Measurements from ENCODE around the gene EIF4G1.

The EIF4G1 gene

DNA sequence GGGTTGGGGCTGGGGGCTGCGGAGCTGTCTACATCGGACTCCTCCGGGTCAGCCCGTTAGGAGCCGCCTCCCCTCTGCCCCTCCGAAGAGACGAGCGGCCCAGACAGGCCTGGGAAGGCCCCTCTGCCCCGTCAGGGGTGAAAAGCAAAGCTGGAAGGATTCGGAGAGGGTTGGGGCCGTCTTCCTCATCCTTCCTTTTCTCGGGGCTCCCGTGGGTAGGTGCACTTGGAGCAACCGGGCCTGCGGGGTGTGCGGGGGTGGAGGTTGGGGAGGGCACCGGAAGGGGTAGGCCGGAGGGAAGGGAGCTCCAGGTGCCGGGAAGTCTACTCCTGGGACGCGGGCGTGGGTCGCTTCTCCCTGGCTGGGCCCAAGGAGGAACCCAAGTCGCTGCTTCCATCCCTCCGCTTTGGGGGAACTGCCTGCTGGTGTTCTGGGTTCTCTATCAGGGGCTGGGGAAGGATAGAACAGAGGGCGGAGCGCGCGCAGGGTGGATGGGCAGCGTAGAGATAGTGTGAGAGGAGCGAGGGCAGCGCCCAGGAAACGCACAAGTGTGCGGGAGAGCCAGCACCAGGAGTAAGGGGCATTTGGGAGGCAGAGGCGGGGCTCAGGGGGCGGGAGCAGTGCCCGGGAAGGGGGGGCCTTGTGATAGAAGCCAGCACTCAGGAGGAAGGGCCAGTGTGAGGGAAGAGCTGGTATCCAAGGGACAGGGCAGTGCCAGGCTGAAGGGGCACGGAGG is 47.7 kb downstream of the EIF4G1 start:
- TF ChIP-seq CTCF (IDR thresholded peaks at IDR 0.05): no peak

- TF ChIP-seq CTCF (IDR thresholded peaks at IDR 0.05): peak; percentile 59
These were observed 48.5 kb downstream of the EIF4G1 start for GRCh38 chr3:184362668-184363546.

DNA sequence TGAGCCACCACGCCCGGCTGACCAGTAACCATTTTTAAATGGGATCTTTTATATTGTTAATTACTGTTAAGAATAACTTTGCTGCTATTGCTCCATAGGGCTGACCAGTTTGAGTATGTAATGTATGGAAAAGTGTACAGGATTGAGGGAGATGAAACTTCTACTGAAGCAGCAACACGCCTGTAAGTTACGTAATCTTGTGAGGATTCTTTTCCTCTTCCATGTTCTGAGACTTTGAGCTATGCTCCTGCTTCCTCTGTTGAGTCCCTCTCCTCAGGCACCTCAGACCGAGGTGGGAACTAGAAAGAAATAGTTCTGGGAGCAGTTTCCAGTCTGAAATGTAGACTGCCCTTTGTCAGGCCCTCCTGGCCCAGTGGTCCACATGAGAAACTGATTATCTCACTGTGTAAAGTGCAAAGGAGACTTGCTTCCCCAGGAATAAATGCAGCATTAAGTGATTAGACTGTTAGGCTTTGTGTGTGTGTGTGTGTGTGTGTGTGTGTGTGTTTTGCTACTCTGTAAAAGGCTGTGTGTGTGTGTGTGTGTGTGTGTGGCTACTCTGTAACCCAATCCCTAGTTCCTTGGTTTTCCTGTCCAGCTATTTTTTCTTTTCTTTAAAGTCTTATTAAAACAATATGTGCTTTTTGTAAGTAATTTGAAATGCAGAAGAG is 52.3 kb downstream of the EIF4G1 start:
- TF ChIP-seq CTCF (IDR thresholded peaks at IDR 0.05): no peak

GRCh38 chr3:184368116-184368515 is 53.7 kb downstream of the EIF4G1 start:
- TF ChIP-seq CTCF (IDR thresholded peaks at IDR 0.05): no peak

DNA sequence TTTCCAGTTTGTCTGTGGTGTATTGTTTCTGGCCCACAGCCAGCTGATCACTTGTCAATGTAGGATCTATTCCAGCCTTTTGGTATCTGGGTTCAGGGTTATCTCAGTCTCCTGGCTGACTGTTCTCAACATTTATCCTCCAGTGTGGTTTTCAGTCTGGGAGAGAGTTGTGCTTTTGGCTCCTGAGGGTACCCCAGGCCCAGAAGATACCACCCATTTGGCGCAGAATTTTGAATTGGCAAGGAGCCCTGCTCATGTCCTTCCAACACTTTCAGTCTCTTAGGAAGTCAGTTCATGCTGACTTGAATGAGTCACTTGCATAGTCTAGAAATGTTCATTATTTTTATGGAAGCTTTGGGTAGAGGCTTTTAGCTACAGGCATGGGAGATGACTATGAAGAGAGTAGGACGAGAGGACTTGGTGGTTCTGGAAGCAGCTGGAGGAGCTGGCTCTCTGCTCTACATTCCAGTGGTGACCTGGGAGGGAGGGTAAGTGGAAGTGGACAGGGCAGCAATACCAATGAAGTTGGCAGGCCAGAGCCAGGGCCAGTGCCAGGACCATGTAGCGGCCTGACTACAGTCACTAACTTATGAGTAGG is 54.3 kb downstream of the EIF4G1 start:
- TF ChIP-seq CTCF (IDR thresholded peaks at IDR 0.05): no peak

- peak; percentile 92 for TF ChIP-seq CTCF (IDR thresholded peaks at IDR 0.05)
These were observed 57.2 kb downstream of the EIF4G1 start for GRCh38 chr3:184371570-184372018.

- TF ChIP-seq CTCF (IDR thresholded peaks at IDR 0.05): no peak
These were observed 58.0 kb downstream of the EIF4G1 start for GRCh38 chr3:184372296-184372821.
